ENCODE measurements around the gene CDYL. TPM values are rescaled to one million over a fixed set of nuclear protein-coding genes. Genes with fewer than 3 reads are reported as not detected.

CDYL gene, protein sequence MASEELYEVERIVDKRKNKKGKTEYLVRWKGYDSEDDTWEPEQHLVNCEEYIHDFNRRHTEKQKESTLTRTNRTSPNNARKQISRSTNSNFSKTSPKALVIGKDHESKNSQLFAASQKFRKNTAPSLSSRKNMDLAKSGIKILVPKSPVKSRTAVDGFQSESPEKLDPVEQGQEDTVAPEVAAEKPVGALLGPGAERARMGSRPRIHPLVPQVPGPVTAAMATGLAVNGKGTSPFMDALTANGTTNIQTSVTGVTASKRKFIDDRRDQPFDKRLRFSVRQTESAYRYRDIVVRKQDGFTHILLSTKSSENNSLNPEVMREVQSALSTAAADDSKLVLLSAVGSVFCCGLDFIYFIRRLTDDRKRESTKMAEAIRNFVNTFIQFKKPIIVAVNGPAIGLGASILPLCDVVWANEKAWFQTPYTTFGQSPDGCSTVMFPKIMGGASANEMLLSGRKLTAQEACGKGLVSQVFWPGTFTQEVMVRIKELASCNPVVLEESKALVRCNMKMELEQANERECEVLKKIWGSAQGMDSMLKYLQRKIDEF
- total RNA-seq (2014; rRNA removed; shearing (Covaris generic)), result 50.3 and 54.8 TPM in 2 replicates
- polyA plus RNA-seq (2015; cell fraction: cytosol; rRNA removed), result 31.6 and 43.5 TPM in 2 replicates
- polyA plus RNA-seq (2015; cell fraction: nucleus; rRNA removed), result 15.0 and 21.3 TPM in 2 replicates

DNA sequence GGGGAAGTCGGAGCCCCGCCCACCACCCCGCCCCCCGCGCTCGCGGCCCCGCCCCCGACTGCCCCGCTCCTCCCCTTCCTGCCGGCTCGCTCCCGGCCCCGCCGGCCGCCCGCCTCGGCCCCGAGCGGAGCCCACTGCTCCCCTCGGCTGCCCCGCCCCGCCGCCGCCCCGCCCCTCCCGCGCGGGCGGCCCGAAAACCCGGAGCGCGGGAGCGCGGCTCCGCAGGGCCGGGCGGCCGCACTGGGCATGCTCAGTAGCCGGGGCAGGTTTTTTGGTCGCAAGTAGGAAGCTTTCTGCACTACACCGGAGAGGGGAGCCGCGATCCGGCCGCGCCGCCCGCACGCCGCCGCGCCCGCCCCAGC is at the start of gene CDYL:
CDYL (plus strand) TSS at position 274 of the 362 bp plus-strand sequence. CDS start 380 bp downstream, outside the sequence.
- in situ Hi-C loops (cut with HindIII; ENCODE audit: low pct_unique_long_range_greater_than_20kb, low sequenced_read_pairs), result no loop called here
- DNase-seq (ENCODE audit: low read depth, low spot score), result peak; percentile 90

DNA sequence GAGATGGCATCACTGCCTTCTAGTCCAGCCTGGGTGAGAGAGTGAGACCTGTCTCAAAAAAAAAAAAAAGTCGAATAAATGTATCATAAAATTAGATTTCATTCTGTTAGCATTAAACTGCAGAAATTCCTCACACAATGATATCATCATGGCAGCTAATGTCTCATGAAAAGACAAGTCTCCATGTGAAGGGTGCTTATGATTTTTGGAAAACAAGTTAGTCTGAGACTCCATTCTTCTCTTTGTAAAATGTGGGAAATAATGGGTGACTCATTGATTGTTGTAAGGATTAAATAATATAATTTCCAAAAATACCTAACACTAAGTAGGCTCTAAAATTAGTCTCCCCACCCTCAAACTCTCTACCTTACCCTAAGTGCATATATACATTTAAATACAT is 49.6 kb upstream of the CDYL start:
- DNase-seq (ENCODE audit: low read depth, low spot score), result no peak
- in situ Hi-C loops (cut with HindIII; ENCODE audit: low pct_unique_long_range_greater_than_20kb, low sequenced_read_pairs), result no loop called here

GRCh38 chr6:4727217-4727616 is 49.0 kb upstream of the CDYL start:
- DNase-seq (ENCODE audit: low read depth, low spot score), result no peak
- in situ Hi-C loops (cut with HindIII; ENCODE audit: low pct_unique_long_range_greater_than_20kb, low sequenced_read_pairs), result no loop called here

DNA sequence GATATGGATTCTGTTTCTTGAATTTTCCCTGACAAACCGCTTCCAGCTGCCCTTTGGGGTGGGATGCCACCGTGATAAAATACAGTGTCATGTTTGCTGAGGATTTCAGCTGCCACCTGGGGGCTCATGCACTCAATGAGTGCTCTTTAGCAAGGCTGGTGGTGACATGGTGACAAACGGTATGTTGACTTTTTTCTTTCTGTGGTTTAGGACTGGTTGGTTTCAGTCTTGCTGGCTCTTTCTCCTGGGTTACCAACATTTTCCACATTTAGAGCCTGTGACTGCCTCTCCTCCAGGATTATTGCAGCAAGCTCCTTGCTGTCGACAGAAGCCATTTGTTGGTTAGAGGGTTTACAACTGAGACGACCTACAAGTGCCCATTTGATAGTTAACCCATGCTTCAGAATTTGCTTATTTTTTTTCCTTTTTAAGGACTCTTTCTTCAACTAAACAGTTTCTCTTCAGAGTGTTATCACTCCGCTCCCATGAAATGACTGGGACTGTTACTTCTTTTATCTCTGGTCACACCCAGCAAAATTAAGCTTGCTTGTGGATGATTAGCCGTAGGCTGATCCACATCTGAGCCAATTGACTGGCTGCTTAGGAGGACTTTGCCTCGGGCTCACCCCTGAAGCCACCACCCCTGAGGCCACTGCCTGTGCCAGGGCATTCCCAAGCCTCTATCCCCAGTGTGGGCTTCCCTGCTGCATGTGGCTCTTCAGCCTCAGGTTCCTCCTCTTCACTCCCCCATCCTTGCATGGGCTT is 48.4 kb upstream of the CDYL start:
- no peak for DNase-seq (ENCODE audit: low read depth, low spot score)

GRCh38 chr6:4728436-4728769 is 47.8 kb upstream of the CDYL start:
- no peak for DNase-seq (ENCODE audit: low read depth, low spot score)
- in situ Hi-C loops (cut with HindIII; ENCODE audit: low pct_unique_long_range_greater_than_20kb, low sequenced_read_pairs), result no loop called here

More for the DNA sequence above, 48.4 kb upstream of the CDYL start:
- in situ Hi-C loops (cut with HindIII; ENCODE audit: low pct_unique_long_range_greater_than_20kb, low sequenced_read_pairs), result no loop called here

DNA sequence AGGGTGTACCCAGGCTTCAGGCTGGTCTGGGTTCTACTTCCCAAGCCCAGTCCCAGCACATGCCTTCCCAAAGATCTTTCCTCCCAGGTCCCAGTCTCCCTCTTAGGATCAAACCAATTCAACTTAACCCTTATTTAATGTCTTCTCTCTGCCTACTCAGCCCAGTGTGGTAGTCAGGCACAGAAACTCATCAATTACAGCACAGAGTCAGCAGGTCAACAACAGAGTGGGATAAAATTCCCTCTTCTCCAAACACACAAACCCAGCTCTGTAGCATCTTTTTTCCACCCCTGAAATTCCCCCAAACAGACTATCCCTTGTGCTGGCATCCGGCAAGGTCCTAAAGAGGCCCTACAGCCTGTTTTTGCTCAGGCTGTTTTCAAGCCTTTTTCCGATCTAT is 47.3 kb upstream of the CDYL start:
- DNase-seq (ENCODE audit: low read depth, low spot score), result no peak
- in situ Hi-C loops (cut with HindIII; ENCODE audit: low pct_unique_long_range_greater_than_20kb, low sequenced_read_pairs), result no loop called here

DNA sequence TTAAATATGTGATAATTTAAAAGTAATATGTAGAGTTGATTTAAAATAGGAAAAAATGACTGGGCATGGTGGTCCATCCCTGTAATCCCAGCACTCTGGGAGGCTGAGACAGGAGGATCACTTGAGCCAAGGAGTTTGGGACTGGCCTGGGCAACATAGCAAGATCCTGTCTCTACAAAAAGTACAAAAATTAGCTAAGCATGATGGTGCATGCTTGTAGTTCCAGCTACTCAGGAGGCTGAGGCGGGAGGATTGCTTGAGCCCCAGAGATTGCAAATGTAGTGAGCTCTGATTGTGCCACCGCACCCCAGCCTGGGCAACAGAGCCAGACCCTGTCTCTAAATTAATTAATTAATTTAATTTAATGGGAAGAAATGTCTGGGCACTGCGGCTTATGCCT is 44.2 kb upstream of the CDYL start:
- DNase-seq (ENCODE audit: low read depth, low spot score), result no peak

DNA sequence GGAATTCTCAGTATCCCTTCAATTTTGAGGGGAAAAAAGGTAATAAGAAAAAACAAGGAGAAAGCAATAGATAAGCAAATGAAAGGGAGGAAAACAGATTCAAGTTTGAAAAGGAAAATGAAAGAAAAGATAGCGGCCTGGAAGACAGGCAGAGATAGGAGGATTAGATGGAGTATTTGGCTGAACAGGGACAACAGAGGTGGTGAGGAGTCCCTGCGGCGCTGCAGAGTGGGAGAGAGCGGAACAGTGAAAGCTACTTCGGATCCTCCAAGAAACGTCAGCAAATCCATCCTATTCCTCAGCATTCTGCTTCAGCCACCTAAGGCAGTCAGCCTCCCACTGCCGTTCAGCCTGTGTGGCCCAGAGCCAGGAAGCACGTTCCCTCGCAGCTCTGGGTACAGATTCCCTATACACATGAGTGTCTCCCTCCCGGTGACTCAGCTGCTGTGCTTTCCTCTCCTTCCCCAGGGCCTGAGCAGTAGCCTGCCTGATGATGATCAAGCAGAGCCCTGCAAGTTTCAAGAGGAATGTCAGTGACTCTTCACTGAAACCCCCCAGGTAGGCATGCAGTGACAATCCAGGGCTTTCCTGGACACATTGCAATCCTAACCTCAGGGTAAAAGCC is 43.4 kb upstream of the CDYL start:
- peak; percentile 57 for DNase-seq (ENCODE audit: low read depth, low spot score)
- in situ Hi-C loops (cut with HindIII; ENCODE audit: low pct_unique_long_range_greater_than_20kb, low sequenced_read_pairs), result no loop called here

More for the DNA sequence above, 44.2 kb upstream of the CDYL start:
- in situ Hi-C loops (cut with HindIII; ENCODE audit: low pct_unique_long_range_greater_than_20kb, low sequenced_read_pairs), result no loop called here

DNA sequence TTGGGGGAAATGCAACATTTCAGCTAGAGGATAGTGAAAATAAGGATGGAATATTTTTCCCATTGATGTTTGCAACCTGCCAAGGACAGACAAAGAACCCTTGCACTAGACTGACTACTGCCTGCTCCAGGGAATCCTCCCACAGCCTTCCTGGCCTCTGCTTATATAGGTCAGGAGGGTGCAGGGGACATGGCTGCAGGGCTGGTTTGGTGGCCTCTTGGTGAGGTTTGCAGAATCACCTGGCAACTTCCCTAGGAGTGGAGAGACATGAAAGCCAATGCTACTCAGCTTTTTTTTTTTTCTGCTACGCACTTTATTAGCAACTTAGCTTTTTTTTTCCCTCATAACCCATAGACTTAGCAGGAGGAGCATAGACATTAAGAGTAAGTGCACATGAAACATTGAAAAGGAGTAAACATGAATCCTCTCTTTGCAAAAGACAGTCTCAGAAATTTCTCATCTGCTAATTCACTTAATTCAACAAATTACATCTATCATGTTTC is 39.8 kb upstream of the CDYL start:
- in situ Hi-C loops (cut with HindIII; ENCODE audit: low pct_unique_long_range_greater_than_20kb, low sequenced_read_pairs), result no loop called here

GRCh38 chr6:4740032-4740431 is 36.2 kb upstream of the CDYL start:
- DNase-seq (ENCODE audit: low read depth, low spot score), result no peak
- in situ Hi-C loops (cut with HindIII; ENCODE audit: low pct_unique_long_range_greater_than_20kb, low sequenced_read_pairs), result no loop called here

More for the DNA sequence above, 39.8 kb upstream of the CDYL start:
- DNase-seq (ENCODE audit: low read depth, low spot score), result no peak

DNA sequence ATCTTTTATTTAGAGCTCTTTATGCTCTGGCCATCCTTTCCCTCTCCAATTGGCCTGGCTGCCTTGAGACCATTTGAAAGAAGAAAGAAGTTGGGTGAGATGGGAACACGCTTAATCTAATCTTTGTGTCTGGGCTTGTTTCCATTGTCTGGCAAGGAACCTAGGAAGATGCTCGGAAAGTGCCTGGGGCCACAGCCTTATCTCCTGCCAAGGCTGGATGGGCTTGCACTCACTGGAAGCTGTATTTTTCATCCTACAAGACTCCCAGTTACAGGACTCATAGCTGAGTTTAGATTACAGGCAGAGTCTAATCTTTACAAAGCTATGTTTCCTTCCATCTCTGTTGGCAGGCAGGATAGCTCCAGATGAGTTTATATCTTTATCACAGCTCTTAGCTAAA is 33.1 kb upstream of the CDYL start:
- in situ Hi-C loops (cut with HindIII; ENCODE audit: low pct_unique_long_range_greater_than_20kb, low sequenced_read_pairs), result no loop called here
- no peak for DNase-seq (ENCODE audit: low read depth, low spot score)

GRCh38 chr6:4743926-4744325 is 32.3 kb upstream of the CDYL start:
- in situ Hi-C loops (cut with HindIII; ENCODE audit: low pct_unique_long_range_greater_than_20kb, low sequenced_read_pairs), result no loop called here
- DNase-seq (ENCODE audit: low read depth, low spot score), result no peak

- in situ Hi-C loops (cut with HindIII; ENCODE audit: low pct_unique_long_range_greater_than_20kb, low sequenced_read_pairs), result no loop called here
- DNase-seq (ENCODE audit: low read depth, low spot score), result no peak
Measured at GRCh38 chr6:4747588-4747987, 28.6 kb upstream of the CDYL start.

GRCh38 chr6:4751823-4752464 is 24.3 kb upstream of the CDYL start:
- in situ Hi-C loops (cut with HindIII; ENCODE audit: low pct_unique_long_range_greater_than_20kb, low sequenced_read_pairs), result no loop called here
- DNase-seq (ENCODE audit: low read depth, low spot score), result no peak

DNA sequence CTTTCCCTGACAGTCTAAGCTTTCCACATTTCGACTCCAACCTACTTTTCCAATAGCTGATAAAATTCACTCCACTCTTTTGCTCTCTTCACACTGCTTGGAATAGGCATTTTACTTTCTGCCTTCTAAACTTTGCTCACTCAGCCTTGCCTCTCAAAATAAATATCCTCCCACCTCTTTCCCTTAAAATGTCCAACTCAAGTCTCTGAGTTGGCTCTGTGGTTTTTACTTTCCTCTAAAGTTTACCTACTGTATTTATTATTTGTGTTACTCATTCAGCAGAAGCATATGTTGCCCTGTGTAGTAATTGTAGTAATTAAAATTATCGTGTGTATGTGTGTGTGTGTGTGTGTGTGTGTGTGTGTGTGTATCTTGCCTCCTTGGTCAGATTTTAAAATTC is 20.0 kb upstream of the CDYL start:
- in situ Hi-C loops (cut with HindIII; ENCODE audit: low pct_unique_long_range_greater_than_20kb, low sequenced_read_pairs), result no loop called here
- no peak for DNase-seq (ENCODE audit: low read depth, low spot score)

- no peak for DNase-seq (ENCODE audit: low read depth, low spot score)
- in situ Hi-C loops (cut with HindIII; ENCODE audit: low pct_unique_long_range_greater_than_20kb, low sequenced_read_pairs), result no loop called here
Measured at GRCh38 chr6:4759997-4760396, 16.2 kb upstream of the CDYL start.

- DNase-seq (ENCODE audit: low read depth, low spot score), result no peak
- in situ Hi-C loops (cut with HindIII; ENCODE audit: low pct_unique_long_range_greater_than_20kb, low sequenced_read_pairs), result no loop called here
Measured at GRCh38 chr6:4760773-4761172, 15.4 kb upstream of the CDYL start.

All from SK-MEL-5 (cell line).